K562 (cell line): Measurements from ENCODE around the gene TPM4.

Experiments used
- CBX3 ChIP-seq, 2 experiments: IDR thresholded peaks; 1 replicate in 1 of 2; 2 replicates in 1 of 2; pipeline ENCODE4 v1.6.1; 2012; ENCODE audit warnings: inconsistent platforms in 2 of 2, low read length in 2 of 2, borderline replicate concordance in 1 of 2, control low read depth in 1 of 2
- ELF4 ChIP-seq: fragments of 450-650 bp; formaldehyde crosslinking; IDR thresholded peaks from 2 replicates; pipeline ENCODE4 v1.4.0; 2022; ENCODE audit warnings: missing genetic modification characterization
- GTF2F1 ChIP-seq: IDR thresholded peaks from 2 replicates; pipeline ENCODE4 v1.6.1; 2011; ENCODE audit warnings: low read depth, low read length, improper control_type of control experiment
- KLF16 ChIP-seq: IDR thresholded peaks from 2 replicates; pipeline ENCODE4 v1.6.1; 2016; ENCODE audit warnings: antibody characterized with exemption
- MYC ChIP-seq, 2 experiments: fragments of 250-450 bp in 1 of 2; sonication (Bioruptor Pico) in 1 of 2; IDR thresholded peaks; 2 replicates each; pipeline versions ENCODE4 v1.5.1 to v1.6.1; 2012 to 2021; ENCODE audit warnings: low read depth in 2 of 2, borderline replicate concordance in 1 of 2, improper control_type of control experiment in 1 of 2, low read length in 1 of 2, mild to moderate bottlenecking in 1 of 2, moderate library complexity in 1 of 2
- NFRKB ChIP-seq: fragments of 450-650 bp; IDR thresholded peaks from 2 replicates; pipeline ENCODE4 v1.6.1; 2016; ENCODE audit warnings: low read depth
- NFYB ChIP-seq: IDR thresholded peaks from 2 replicates; pipeline ENCODE4 v1.6.1; 2011; ENCODE audit warnings: mild to moderate bottlenecking, moderate library complexity; ENCODE audit not compliant: insufficient read length; ENCODE audit errors: extremely low read depth
- RNF2 ChIP-seq: sonication (generic); IDR thresholded peaks from 2 replicates; pipeline ENCODE4 v1.6.1; 2016
- TARDBP ChIP-seq: fragments of 450-650 bp; IDR thresholded peaks from 2 replicates; pipeline ENCODE4 v1.6.1; 2016
- TEAD4 ChIP-seq, 2 experiments: sonication (generic) in 1 of 2; formaldehyde crosslinking in 1 of 2; IDR thresholded peaks; 2 replicates each; pipeline versions ENCODE4 v1.6.1 to v1.8.0; 2012 to 2022; ENCODE audit warnings: borderline replicate concordance in 1 of 2, inconsistent platforms in 1 of 2, low read length in 1 of 2, mild to moderate bottlenecking in 1 of 2, missing genetic modification reagents in 1 of 2
- ZNF280B ChIP-seq: fragments of 250-450 bp; sonication (Bioruptor Pico); IDR thresholded peaks from 2 replicates; pipeline ENCODE4 v1.5.1; 2021; ENCODE audit warnings: mild to moderate bottlenecking
- ZNF76 ChIP-seq: fragments of 250-450 bp; sonication (Bioruptor Pico); IDR thresholded peaks from 2 replicates; pipeline ENCODE4 v1.4.0; 2020; ENCODE audit warnings: mild to moderate bottlenecking, moderate library complexity, borderline replicate concordance
- TF ChIP-seq, protein P1 (sequence below), 3 experiments: IDR thresholded peaks in 2 of 3; conservative IDR thresholded peaks in 1 of 3; 2 replicates each; pipeline ENCODE4 v1.5.1; 2011 to 2012; ENCODE audit warnings: low read length in 3 of 3, mild to moderate bottlenecking in 3 of 3, control low read depth in 2 of 3, improper control_type of control experiment in 1 of 3, inconsistent platforms in 1 of 3, low read depth in 1 of 3, mixed read lengths in 1 of 3, moderate library complexity in 1 of 3; ENCODE audit not compliant: insufficient read depth in 2 of 3
- TF ChIP-seq, protein P2 (sequence below): sonication (generic); formaldehyde crosslinking; IDR thresholded peaks from 2 replicates; pipeline ENCODE4 v1.9.0; 2022; ENCODE audit warnings: mild to moderate bottlenecking, missing genetic modification reagents

DNA sequence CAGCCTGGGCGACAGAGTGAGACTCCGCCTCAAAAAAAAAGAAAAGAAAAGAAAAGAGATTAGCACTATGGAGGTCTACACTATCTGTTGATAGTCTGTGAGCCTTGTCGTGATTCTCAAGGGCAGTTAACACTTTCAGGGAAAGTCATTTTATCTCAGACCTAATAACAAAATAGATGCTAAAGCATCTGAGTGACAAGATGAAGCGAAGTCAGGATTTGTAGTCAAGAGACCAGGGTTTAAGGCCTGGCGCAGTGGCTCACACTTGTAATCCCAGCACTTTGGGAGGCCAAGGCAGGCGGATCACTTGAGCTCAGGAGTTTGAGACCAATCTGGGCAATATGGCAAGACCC lies 22.1 kb downstream of the TPM4 start:
- no peak for TF ChIP-seq NFRKB
- no peak for TF ChIP-seq ELF4 (CRISPR knock-in tag)
- no peak for TF ChIP-seq TARDBP
- TF ChIP-seq GTF2F1: no peak
- TF ChIP-seq TEAD4 (IDR thresholded peaks at IDR 0.05; ENCODE audit: low read length): no peak
- no peak for TF ChIP-seq TEAD4 (CRISPR knock-in tag; IDR thresholded peaks at IDR 0.05; ENCODE audit: borderline replicate concordance)
- TF ChIP-seq, protein P1, sequence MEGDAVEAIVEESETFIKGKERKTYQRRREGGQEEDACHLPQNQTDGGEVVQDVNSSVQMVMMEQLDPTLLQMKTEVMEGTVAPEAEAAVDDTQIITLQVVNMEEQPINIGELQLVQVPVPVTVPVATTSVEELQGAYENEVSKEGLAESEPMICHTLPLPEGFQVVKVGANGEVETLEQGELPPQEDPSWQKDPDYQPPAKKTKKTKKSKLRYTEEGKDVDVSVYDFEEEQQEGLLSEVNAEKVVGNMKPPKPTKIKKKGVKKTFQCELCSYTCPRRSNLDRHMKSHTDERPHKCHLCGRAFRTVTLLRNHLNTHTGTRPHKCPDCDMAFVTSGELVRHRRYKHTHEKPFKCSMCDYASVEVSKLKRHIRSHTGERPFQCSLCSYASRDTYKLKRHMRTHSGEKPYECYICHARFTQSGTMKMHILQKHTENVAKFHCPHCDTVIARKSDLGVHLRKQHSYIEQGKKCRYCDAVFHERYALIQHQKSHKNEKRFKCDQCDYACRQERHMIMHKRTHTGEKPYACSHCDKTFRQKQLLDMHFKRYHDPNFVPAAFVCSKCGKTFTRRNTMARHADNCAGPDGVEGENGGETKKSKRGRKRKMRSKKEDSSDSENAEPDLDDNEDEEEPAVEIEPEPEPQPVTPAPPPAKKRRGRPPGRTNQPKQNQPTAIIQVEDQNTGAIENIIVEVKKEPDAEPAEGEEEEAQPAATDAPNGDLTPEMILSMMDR (IDR thresholded peaks at IDR 0.05 in 2 of 3, conservative IDR thresholded peaks at IDR 0.05 in 1 of 3; ENCODE audit: insufficient read depth in 2 of 3, low read depth in 1 of 3, low read length in 3 of 3): no peak
- no peak for TF ChIP-seq KLF16
- TF ChIP-seq RNF2: no peak
- TF ChIP-seq MYC (IDR thresholded peaks at IDR 0.05; ENCODE audit: low read depth, low read length): no peak
- TF ChIP-seq MYC (CRISPR knock-in tag; IDR thresholded peaks at IDR 0.05; ENCODE audit: borderline replicate concordance, low read depth): no peak
- TF ChIP-seq CBX3 (IDR thresholded peaks at IDR 0.05; ENCODE audit: borderline replicate concordance in 1 of 2, low read length in 2 of 2): no peak
- TF ChIP-seq, protein P2, sequence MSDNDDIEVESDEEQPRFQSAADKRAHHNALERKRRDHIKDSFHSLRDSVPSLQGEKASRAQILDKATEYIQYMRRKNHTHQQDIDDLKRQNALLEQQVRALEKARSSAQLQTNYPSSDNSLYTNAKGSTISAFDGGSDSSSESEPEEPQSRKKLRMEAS (CRISPR knock-in tag): no peak
- no peak for TF ChIP-seq ZNF280B (CRISPR knock-in tag)
- no peak for TF ChIP-seq NFYB
- no peak for TF ChIP-seq ZNF76 (CRISPR knock-in tag)
